ENCODE measurements around the gene SYT12. TPM values are rescaled to one million over a fixed set of nuclear protein-coding genes. Genes with fewer than 3 reads are reported as not detected.

SYT12 gene
- polyA plus RNA-seq, 3 donors, result not detected

- no peaks in the 10 kb centered on the region for H3K79me2 ChIP-seq (ENCODE audit: insufficient read depth, low read length)
- Mint-ChIP-seq H3K27me3 (ENCODE audit: low read depth in 3 of 3) (peaks cover 4 to 10% (median 5%) of the 10 kb centered on the region in 3 donors), H3K4me1 (peaks cover 10% of the 10 kb centered on the region), H3K36me3 (no peaks in the 10 kb centered on the region), H3K4me3 (no peak overlapping the region), H3K9me3 (no peaks in the 10 kb centered on the region), H3K27ac (peak overlapping the region in 1 of 7 donors; percentile 71)
- peaks cover 5 to 9% of the 10 kb centered on the region in 2 donors for H3K4me1 ChIP-seq (ENCODE audit: control insufficient read depth in 1 of 2, insufficient read depth in 2 of 2, low read length in 2 of 2)
- H3K4me2 ChIP-seq (replicated peaks; ENCODE audit: extremely low read depth, low read length, poor library complexity, severe bottlenecking), result no peak overlapping the region
- no peak for DNase-seq
- intact Hi-C loops (cut with micrococcal nuclease), result no loop called here
- H2AFZ ChIP-seq (ENCODE audit: insufficient read depth, low read depth, low read length, poor library complexity, severe bottlenecking), result no peak overlapping the region
- no peaks in the 10 kb centered on the region for H4K20me1 ChIP-seq (ENCODE audit: insufficient read depth, low read length)
- no peaks in the 10 kb centered on the region for H3K36me3 ChIP-seq (replicated peaks in 1 of 2; ENCODE audit: control insufficient read depth in 1 of 2, insufficient read depth in 2 of 2, low read length in 2 of 2)
- H3K9ac ChIP-seq (ENCODE audit: insufficient read depth, low read length, poor library complexity, severe bottlenecking), result no peak overlapping the region
- H3K9me3 ChIP-seq (replicated peaks in 1 of 2; ENCODE audit: control insufficient read depth in 1 of 2, insufficient read depth in 1 of 2, low read length in 2 of 2), result no peaks in the 10 kb centered on the region
- no peaks in the 10 kb centered on the region for H3K27me3 ChIP-seq (ENCODE audit: control insufficient read depth in 2 of 2, insufficient read depth in 2 of 2, low read length in 2 of 2)
- H3K27ac ChIP-seq (ENCODE audit: low read depth in 1 of 2, low read length in 2 of 2), result no peak overlapping the region
- TF ChIP-seq, protein P1, sequence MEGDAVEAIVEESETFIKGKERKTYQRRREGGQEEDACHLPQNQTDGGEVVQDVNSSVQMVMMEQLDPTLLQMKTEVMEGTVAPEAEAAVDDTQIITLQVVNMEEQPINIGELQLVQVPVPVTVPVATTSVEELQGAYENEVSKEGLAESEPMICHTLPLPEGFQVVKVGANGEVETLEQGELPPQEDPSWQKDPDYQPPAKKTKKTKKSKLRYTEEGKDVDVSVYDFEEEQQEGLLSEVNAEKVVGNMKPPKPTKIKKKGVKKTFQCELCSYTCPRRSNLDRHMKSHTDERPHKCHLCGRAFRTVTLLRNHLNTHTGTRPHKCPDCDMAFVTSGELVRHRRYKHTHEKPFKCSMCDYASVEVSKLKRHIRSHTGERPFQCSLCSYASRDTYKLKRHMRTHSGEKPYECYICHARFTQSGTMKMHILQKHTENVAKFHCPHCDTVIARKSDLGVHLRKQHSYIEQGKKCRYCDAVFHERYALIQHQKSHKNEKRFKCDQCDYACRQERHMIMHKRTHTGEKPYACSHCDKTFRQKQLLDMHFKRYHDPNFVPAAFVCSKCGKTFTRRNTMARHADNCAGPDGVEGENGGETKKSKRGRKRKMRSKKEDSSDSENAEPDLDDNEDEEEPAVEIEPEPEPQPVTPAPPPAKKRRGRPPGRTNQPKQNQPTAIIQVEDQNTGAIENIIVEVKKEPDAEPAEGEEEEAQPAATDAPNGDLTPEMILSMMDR (IDR thresholded peaks at IDR 0.05), result no peak
- H3K4me3 ChIP-seq (replicated peaks in 1 of 3; ENCODE audit: low read depth in 2 of 3, low read length in 3 of 3), result no peak overlapping the region
- WGBS (ENCODE audit: insufficient coverage), result 91% methylated on average over 4 of the region's 6 CpGs
Observed at GRCh38 chr11:67099831-67100324, 76.9 kb downstream of the SYT12 start.

Other genes starting within 250 kb of the SYT12 start
- 10 to 100 TPM; 20.3 to 24.7 (median 22.8) TPM for gene RCE1, start 179.7 kb upstream of the SYT12 start, polyA plus RNA-seq
- gene LRFN4, start 166.1 kb upstream of the SYT12 start, polyA plus RNA-seq, result 1 to 10 TPM; 1.0 to 7.7 (median 1.7) TPM
- 1 to 10 TPM; 4.6 to 7.1 (median 6.0) TPM for gene PC, start 64.8 kb upstream of the SYT12 start, polyA plus RNA-seq
- not detected for gene C11orf86, start 47.8 kb upstream of the SYT12 start, polyA plus RNA-seq
- gene RHOD, start 33.7 kb downstream of the SYT12 start, polyA plus RNA-seq, result not detected
- gene KDM2A, start 96.1 kb downstream of the SYT12 start, polyA plus RNA-seq, result 10 to 100 TPM in 1 of 3 donors, 1 to 10 TPM in 2; 2.6 to 98.9 (median 3.9) TPM
- 100 to 1,000 TPM in 1 of 3 donors, 10 to 100 TPM in 2; 34.9 to 777 (median 43.0) TPM for gene GRK2, start 243.3 kb downstream of the SYT12 start, polyA plus RNA-seq